Measurements from ENCODE around the gene SYNJ2.

- TF ChIP-seq EZH2 (IDR thresholded peaks at IDR 0.05; ENCODE audit: borderline replicate concordance, insufficient read depth, low read length, poor library complexity, severe bottlenecking) (no peak), POLR2AphosphoS5 (IDR thresholded peaks at IDR 0.05) (no peak), EP300 (conservative IDR thresholded peaks at IDR 0.05; ENCODE audit: poor library complexity, severe bottlenecking) (no peak), RAD21 (conservative IDR thresholded peaks at IDR 0.05) (no peak), CTCF (IDR thresholded peaks at IDR 0.05; ENCODE audit: poor library complexity, severe bottlenecking) (no peak), REST (IDR thresholded peaks at IDR 0.05; ENCODE audit: borderline replicate concordance) (no peak), TAF1 (IDR thresholded peaks at IDR 0.05; ENCODE audit: low read depth) (no peak), SMC3 (conservative IDR thresholded peaks at IDR 0.05; ENCODE audit: poor library complexity) (no peak), MXI1 (conservative IDR thresholded peaks at IDR 0.05; ENCODE audit: poor library complexity, severe bottlenecking) (no peak)
Measured at GRCh38 chr6:158002951-158003853, 21.5 kb downstream of the SYNJ2 start.

All from neural cell (in vitro differentiated cells).